Activated naive CD4-positive, alpha-beta T cell treated with anti-CD3 and anti-CD28 coated beads, Interleukin-2, amount 50 U/mL, for 24 hours (primary cell): Measurements from ENCODE around the gene FOXN3.
"Not testable (repeated sequence)": the region's sequence is repeated elsewhere in the genome, so short reads cannot be mapped to it uniquely, and the experiment has no call there.

Experiments
- H3K27ac Mint-ChIP-seq: one replicate; pipeline ENCODE4 v1.8.0; 2021; ENCODE audit warnings: mild to moderate bottlenecking, mixed read lengths
- H3K27me3 Mint-ChIP-seq: one replicate; pipeline ENCODE4 v1.8.0; 2021; ENCODE audit warnings: mixed read lengths
- H3K36me3 Mint-ChIP-seq: one replicate; pipeline ENCODE4 v1.8.0; 2021; ENCODE audit warnings: mixed read lengths
- H3K4me1 Mint-ChIP-seq: one replicate; pipeline ENCODE4 v1.8.0; 2021; ENCODE audit warnings: mixed read lengths
- H3K4me3 Mint-ChIP-seq: one replicate; pipeline ENCODE4 v1.8.0; 2021; ENCODE audit warnings: mild to moderate bottlenecking, mixed read lengths
- H3K9me3 Mint-ChIP-seq: one replicate; pipeline ENCODE4 v1.8.0; 2021; ENCODE audit warnings: mixed read lengths

FOXN3 gene

GRCh38 chr14:89112720-89113119, 304.3 kb downstream of the FOXN3 start:
- Mint-ChIP-seq H3K4me3 (no peak overlapping the region), H3K36me3 (no peaks in the 10 kb centered on the region), H3K27ac (no peak overlapping the region), H3K9me3 (no peaks in the 10 kb centered on the region), H3K4me1 (no peaks in the 10 kb centered on the region), H3K27me3 (peaks cover 2% of the 10 kb centered on the region)

GRCh38 chr14:89111766-89112543, 305.1 kb downstream of the FOXN3 start:
- H3K4me3 Mint-ChIP-seq, H3K27ac Mint-ChIP-seq, H3K36me3 Mint-ChIP-seq, H3K27me3 Mint-ChIP-seq, H3K4me1 Mint-ChIP-seq, H3K9me3 Mint-ChIP-seq: not testable (repeated sequence)

- H3K27ac Mint-ChIP-seq, H3K9me3 Mint-ChIP-seq, H3K4me1 Mint-ChIP-seq, H3K4me3 Mint-ChIP-seq, H3K27me3 Mint-ChIP-seq, H3K36me3 Mint-ChIP-seq: not testable (repeated sequence)
These were observed 305.8 kb downstream of the FOXN3 start for GRCh38 chr14:89111232-89111631.

- peaks cover 1% of the 10 kb centered on the region for H3K27me3 Mint-ChIP-seq
- H3K9me3 Mint-ChIP-seq, result no peaks in the 10 kb centered on the region
- no peaks in the 10 kb centered on the region for H3K4me1 Mint-ChIP-seq
- H3K36me3 Mint-ChIP-seq, result no peaks in the 10 kb centered on the region
- no peak overlapping the region for H3K27ac Mint-ChIP-seq
- H3K4me3 Mint-ChIP-seq, result no peak overlapping the region
These were observed 306.9 kb downstream of the FOXN3 start for GRCh38 chr14:89110110-89110509.

DNA sequence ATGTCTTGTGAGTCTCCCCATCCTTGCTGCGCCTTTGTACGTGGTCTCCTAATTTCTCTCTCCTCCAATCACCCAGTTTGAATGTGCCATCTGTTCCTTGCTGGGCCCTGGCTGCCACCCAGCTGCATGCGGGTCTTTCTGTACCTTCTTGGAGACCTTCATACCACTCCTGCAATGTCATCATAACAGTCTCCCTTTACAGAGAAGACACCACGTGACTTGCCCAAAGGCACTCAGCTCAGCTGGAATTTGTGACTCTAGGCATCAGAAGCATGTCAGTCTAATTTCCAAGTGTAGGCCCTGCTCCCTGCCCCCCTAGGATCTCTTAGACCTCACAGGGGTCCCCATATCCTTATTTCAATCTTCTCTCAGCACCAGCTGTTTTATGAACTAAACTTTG, 308.4 kb downstream of the FOXN3 start:
- no peaks in the 10 kb centered on the region for H3K4me1 Mint-ChIP-seq

GRCh38 chr14:89107626-89108025, 309.4 kb downstream of the FOXN3 start:
- Mint-ChIP-seq H3K9me3 (no peaks in the 10 kb centered on the region), H3K4me1 (no peaks in the 10 kb centered on the region), H3K36me3 (no peaks in the 10 kb centered on the region), H3K27ac (no peak overlapping the region), H3K4me3 (no peak overlapping the region), H3K27me3 (peaks cover 1% of the 10 kb centered on the region)

More for the DNA sequence above, 308.4 kb downstream of the FOXN3 start:
- Mint-ChIP-seq H3K36me3 (no peaks in the 10 kb centered on the region), H3K4me3 (no peak overlapping the region), H3K27ac (no peak overlapping the region), H3K9me3 (no peaks in the 10 kb centered on the region), H3K27me3 (peaks cover 1% of the 10 kb centered on the region)
